ENCODE results near the gene CER1. TPM values are rescaled to one million over a fixed set of nuclear protein-coding genes. Genes with fewer than 3 reads are reported as not detected.

Gene CER1
- total and polyA plus RNA-seq, 7 donors = 0.71 to 0.99 TPM; not detected in 5

DNA sequence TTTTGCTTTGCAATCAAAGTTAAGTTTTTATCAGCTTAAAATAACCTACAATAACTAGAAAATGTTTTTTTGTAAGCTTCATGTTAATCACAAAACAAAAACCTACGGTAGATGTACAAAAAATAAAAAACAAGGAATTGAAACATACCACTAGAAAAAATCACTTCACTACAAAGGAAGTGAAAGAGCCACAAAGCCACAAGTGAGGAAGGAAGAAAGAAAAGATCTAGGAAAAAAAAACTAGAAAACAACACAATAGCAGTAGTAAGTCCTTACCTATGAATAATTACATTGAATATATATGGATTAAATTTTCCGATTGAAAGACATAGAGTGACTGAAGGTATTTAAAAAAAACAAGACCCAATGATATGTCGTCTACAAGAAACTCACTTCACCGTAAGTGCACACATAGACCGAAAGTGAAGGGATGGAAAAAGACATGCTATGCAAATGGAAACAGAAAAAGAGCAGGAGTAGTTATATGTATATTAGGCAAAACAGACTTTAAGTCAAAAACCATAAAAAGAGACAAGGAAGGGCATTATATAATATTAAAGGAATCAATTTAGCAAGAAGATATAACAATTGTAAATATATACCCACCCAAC is 15.9 kb downstream of the CER1 start:
- Histone ChIP-seq H3K9me3 (peaks cover 0 to 14% (median 2%) of the 10 kb centered on the region in 4 donors), H3K27ac (no peak overlapping the region), H3K27me3 (no peaks in the 10 kb centered on the region), H3K4me3 (no peak overlapping the region), H3K4me1 (no peaks in the 10 kb centered on the region), H3K36me3 (no peaks in the 10 kb centered on the region)
- WGBS, 2 donors = 82 to 92% methylated on average over 5 of the region's 5 CpGs
- TF ChIP-seq, protein P1, sequence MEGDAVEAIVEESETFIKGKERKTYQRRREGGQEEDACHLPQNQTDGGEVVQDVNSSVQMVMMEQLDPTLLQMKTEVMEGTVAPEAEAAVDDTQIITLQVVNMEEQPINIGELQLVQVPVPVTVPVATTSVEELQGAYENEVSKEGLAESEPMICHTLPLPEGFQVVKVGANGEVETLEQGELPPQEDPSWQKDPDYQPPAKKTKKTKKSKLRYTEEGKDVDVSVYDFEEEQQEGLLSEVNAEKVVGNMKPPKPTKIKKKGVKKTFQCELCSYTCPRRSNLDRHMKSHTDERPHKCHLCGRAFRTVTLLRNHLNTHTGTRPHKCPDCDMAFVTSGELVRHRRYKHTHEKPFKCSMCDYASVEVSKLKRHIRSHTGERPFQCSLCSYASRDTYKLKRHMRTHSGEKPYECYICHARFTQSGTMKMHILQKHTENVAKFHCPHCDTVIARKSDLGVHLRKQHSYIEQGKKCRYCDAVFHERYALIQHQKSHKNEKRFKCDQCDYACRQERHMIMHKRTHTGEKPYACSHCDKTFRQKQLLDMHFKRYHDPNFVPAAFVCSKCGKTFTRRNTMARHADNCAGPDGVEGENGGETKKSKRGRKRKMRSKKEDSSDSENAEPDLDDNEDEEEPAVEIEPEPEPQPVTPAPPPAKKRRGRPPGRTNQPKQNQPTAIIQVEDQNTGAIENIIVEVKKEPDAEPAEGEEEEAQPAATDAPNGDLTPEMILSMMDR (IDR thresholded peaks at IDR 0.05) = no peak
- TF ChIP-seq EP300 (IDR thresholded peaks at IDR 0.05) (no peak), POLR2AphosphoS5 (IDR thresholded peaks at IDR 0.05) (no peak), POLR2A (IDR thresholded peaks at IDR 0.05) (no peak)
- intact Hi-C loops (cut with DNase I) = no loop called here
- DNase-seq = no peak

DNA sequence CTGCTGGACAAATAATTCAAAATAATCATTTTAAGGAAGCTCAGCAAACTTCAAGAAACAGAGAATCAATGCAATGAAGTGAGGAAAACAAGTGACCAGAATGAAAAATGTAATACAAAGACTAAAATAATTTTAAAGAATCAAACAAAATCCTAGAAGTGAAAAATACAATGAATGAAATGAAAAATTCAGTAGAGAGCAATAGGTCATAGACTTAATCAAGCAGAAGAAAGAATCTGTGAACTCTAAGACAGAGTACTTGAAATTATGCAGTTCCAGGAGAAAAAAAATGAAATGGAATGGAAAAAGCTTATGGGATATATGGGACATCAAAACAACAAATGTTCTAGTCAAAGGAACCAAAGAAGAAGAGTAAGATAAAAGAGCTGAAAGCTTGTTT is 17.5 kb downstream of the CER1 start:
- intact Hi-C loops (cut with DNase I) = no loop called here
- H3K9me3 ChIP-seq = peaks cover 0 to 14% (median 2%) of the 10 kb centered on the region in 4 donors
- no peaks in the 10 kb centered on the region for H3K36me3 ChIP-seq
- DNase-seq = no peak
- no peaks in the 10 kb centered on the region for H3K27me3 ChIP-seq
- no peak overlapping the region for H3K4me3 ChIP-seq
- H3K27ac ChIP-seq = no peak overlapping the region
- no peaks in the 10 kb centered on the region for H3K4me1 ChIP-seq
- TF ChIP-seq, protein P1 (IDR thresholded peaks at IDR 0.05) = no peak
- TF ChIP-seq POLR2AphosphoS5 (IDR thresholded peaks at IDR 0.05) (no peak), EP300 (IDR thresholded peaks at IDR 0.05) (no peak), POLR2A (IDR thresholded peaks at IDR 0.05) (no peak)

GRCh38 chr9:14704281-14704680 is 18.3 kb downstream of the CER1 start:
- Histone ChIP-seq H3K27ac (no peak overlapping the region), H3K4me1 (no peaks in the 10 kb centered on the region), H3K27me3 (no peaks in the 10 kb centered on the region), H3K36me3 (no peaks in the 10 kb centered on the region), H3K9me3 (peaks cover 0 to 14% (median 2%) of the 10 kb centered on the region in 4 donors), H3K4me3 (no peak overlapping the region)
- WGBS, 2 donors = 85 to 92% methylated on average over 3 of the region's 3 CpGs
- intact Hi-C loops (cut with DNase I) = no loop called here
- DNase-seq = no peak
- TF ChIP-seq POLR2AphosphoS5 (IDR thresholded peaks at IDR 0.05) = no peak
- TF ChIP-seq, protein P1 (IDR thresholded peaks at IDR 0.05) = no peak
- no peak for TF ChIP-seq EP300 (IDR thresholded peaks at IDR 0.05)
- TF ChIP-seq POLR2A (IDR thresholded peaks at IDR 0.05) = no peak

DNA sequence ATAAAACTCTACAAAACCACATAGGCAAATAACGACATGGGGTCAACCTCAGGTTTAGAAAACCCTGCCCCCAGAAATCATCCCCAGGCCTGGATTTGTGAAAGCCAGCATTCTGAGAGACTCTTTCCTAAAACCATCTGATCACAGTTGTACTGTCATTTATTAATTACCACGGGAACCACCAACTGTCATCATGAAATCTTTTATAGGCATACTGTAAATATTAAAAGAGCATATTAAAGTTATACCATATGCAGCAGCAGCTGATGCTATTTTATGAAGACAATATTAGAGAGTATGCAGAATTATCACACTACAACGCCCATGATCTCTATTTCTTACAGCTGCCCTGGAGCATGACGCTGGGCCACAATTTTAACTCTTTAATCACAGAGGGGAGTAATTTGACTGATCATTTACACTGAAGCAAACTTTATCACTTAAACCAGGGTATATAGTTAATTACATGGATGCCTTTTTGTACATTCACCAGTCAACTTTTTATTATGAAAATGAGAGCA is 20.3 kb downstream of the CER1 start:
- Histone ChIP-seq H3K27me3 (no peaks in the 10 kb centered on the region), H3K27ac (no peak overlapping the region), H3K36me3 (no peaks in the 10 kb centered on the region), H3K9me3 (peaks cover 0 to 14% (median 2%) of the 10 kb centered on the region in 4 donors), H3K4me1 (no peaks in the 10 kb centered on the region), H3K4me3 (no peak overlapping the region)
- no peak for DNase-seq
- WGBS, 2 donors = 50 to 71% methylated on average over 4 of the region's 4 CpGs
- intact Hi-C loops (cut with DNase I) = no loop called here
- no peak for TF ChIP-seq EP300 (IDR thresholded peaks at IDR 0.05)
- no peak for TF ChIP-seq POLR2AphosphoS5 (IDR thresholded peaks at IDR 0.05)
- TF ChIP-seq POLR2A (IDR thresholded peaks at IDR 0.05) = no peak
- TF ChIP-seq, protein P1 (IDR thresholded peaks at IDR 0.05) = no peak

Measured in sigmoid colon (tissue), 7 donors.